MM.1S (cell line): ENCODE measurements around the gene MYADML2.

ENCODE experiments used
- CTCF ChIP-seq: fragments of 300-600 bp; sonication (generic); IDR thresholded peaks from 2 replicates; pipeline ENCODE4 v1.5.1; 2016; ENCODE audit warnings: antibody characterized with exemption, low read length, mixed read lengths
- EZH2 ChIP-seq: fragments of 300-600 bp; sonication (generic); optimal IDR thresholded peaks from 2 replicates; pipeline ENCODE3; 2017; ENCODE audit warnings: low read depth, mild to moderate bottlenecking, antibody characterized with exemption, low read length, mixed read lengths
- EZH2phosphoT487 ChIP-seq: fragments of 300-600 bp; sonication (generic); IDR thresholded peaks from 2 replicates; pipeline ENCODE4 v1.6.1; 2018; ENCODE audit warnings: antibody characterized with exemption, low read length

DNA sequence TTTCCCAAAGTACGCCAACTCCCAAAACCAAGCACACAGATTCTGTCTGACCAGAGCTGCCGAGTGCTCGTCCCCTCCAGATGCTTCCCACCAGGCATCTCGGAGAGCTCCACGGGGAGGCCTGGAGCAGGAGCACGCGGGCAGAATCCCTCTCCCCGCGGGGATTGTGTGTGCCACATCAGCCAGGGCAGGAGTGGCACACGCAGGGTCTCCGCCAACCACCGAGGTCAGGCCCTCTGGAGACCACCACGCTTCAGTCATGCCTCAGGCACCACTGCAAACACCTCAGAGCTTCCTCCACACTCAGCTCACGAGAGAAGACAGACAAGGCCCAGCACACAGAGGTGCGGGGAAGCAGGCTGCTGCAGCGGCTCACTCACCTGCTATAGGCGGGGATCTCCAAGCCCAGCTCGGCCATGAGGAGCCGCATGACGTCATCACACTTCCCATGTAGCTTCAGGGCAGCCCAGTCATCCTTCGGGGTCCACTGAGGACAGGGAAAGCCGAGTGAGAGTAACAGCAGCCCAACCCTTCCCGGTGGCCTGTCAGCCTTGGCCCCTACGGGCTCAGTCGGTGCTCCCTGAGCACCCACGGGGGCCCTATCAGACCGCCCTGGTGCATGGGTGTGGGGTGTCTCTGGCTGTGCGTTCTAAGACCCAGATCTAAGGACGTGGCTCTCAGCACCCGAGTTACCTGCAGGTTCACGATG lies 33.5 kb downstream of the MYADML2 start:
- TF ChIP-seq EZH2phosphoT487 (no peak), CTCF (no peak), EZH2 (no peak)
